ENCODE data around the gene ANGPT4. TPM values are rescaled to one million over a fixed set of nuclear protein-coding genes. Genes with fewer than 3 reads are reported as not detected.

Gene ANGPT4
- total RNA-seq, 1 experiment from 2014 or later, result 0.20 TPM

GRCh38 chr20:931401-931800, 15.3 kb upstream of the ANGPT4 start:
- ChIA-PET POLR2A (no interaction called here), CTCF (no interaction called here)
- no peak overlapping the region for H3K4me3 Mint-ChIP-seq
- H3K36me3 Mint-ChIP-seq, result peaks cover 29% of the 10 kb centered on the region
- ATAC-seq (no peak), DNase-seq (ENCODE audit: low spot score) (no peak)
- no peak overlapping the region for H3K27ac Mint-ChIP-seq
- peaks cover 62% of the 10 kb centered on the region for H3K9me3 Mint-ChIP-seq
- H3K4me1 Mint-ChIP-seq, result no peaks in the 10 kb centered on the region; the same call in 1 of the 2 replicates
- TF ChIP-seq GABPB1 (CRISPR knock-in tag; IDR thresholded peaks at IDR 0.05), result no peak
- TF ChIP-seq NR2C2 (CRISPR knock-in tag; IDR thresholded peaks at IDR 0.05), result no peak
- no peak for TF ChIP-seq FOXJ3 (CRISPR knock-in tag; IDR thresholded peaks at IDR 0.05; ENCODE audit: borderline replicate concordance)
- TF ChIP-seq TEAD4 (CRISPR knock-in tag; IDR thresholded peaks at IDR 0.05), result no peak
- no peak for TF ChIP-seq AFF4 (CRISPR knock-in tag; IDR thresholded peaks at IDR 0.05; ENCODE audit: borderline replicate concordance)
- no peak for TF ChIP-seq ZNF317 (CRISPR knock-in tag; IDR thresholded peaks at IDR 0.05; ENCODE audit: borderline replicate concordance, low read depth)
- no peak for TF ChIP-seq ETV6 (CRISPR knock-in tag; IDR thresholded peaks at IDR 0.05)
- TF ChIP-seq E2F1 (CRISPR knock-in tag; IDR thresholded peaks at IDR 0.05), result no peak
- no peak for TF ChIP-seq JUN (CRISPR knock-in tag; IDR thresholded peaks at IDR 0.05)
- TF ChIP-seq ZNF219 (CRISPR knock-in tag; IDR thresholded peaks at IDR 0.05; ENCODE audit: borderline replicate concordance), result no peak
- TF ChIP-seq IRF1 (CRISPR knock-in tag; IDR thresholded peaks at IDR 0.05), result no peak
- no peak for TF ChIP-seq MYBL2 (CRISPR knock-in tag; IDR thresholded peaks at IDR 0.05)
- TF ChIP-seq IRF2 (CRISPR knock-in tag; IDR thresholded peaks at IDR 0.05; ENCODE audit: borderline replicate concordance, low read depth), result no peak
- TF ChIP-seq NR1H2 (CRISPR knock-in tag; IDR thresholded peaks at IDR 0.05), result no peak
- H3K27me3 Mint-ChIP-seq (ENCODE audit: low read depth), result peaks cover 20% of the 10 kb centered on the region

GRCh38 chr20:926670-927069, 10.5 kb upstream of the ANGPT4 start:
- DNase-seq (ENCODE audit: low spot score) (no peak), ATAC-seq (no peak)
- ChIA-PET POLR2A (no interaction called here), CTCF (no interaction called here)
- Mint-ChIP-seq H3K27ac (no peak overlapping the region), H3K27me3 (ENCODE audit: low read depth) (peaks cover 18% of the 10 kb centered on the region), H3K36me3 (peaks cover 19% of the 10 kb centered on the region), H3K4me3 (no peak overlapping the region), H3K9me3 (peaks cover 60% of the 10 kb centered on the region), H3K4me1 (no peaks in the 10 kb centered on the region)
- TF ChIP-seq NR3C1 (CRISPR knock-in tag; conservative IDR thresholded peaks at IDR 0.05; ENCODE audit: low read depth) (no peak), IRF1 (CRISPR knock-in tag; IDR thresholded peaks at IDR 0.05) (no peak), SMAD4 (CRISPR knock-in tag; IDR thresholded peaks at IDR 0.05) (no peak), IRF2 (CRISPR knock-in tag; IDR thresholded peaks at IDR 0.05; ENCODE audit: borderline replicate concordance, low read depth) (no peak), NR1H2 (CRISPR knock-in tag; IDR thresholded peaks at IDR 0.05) (no peak)

GRCh38 chr20:925516-925915, 9.4 kb upstream of the ANGPT4 start:
- H3K4me1 Mint-ChIP-seq, result no peaks in the 10 kb centered on the region
- no peak for DNase-seq (ENCODE audit: low spot score)
- H3K4me3 Mint-ChIP-seq, result no peak overlapping the region
- CTCF ChIA-PET, result no interaction called here
- peaks cover 50% of the 10 kb centered on the region for H3K9me3 Mint-ChIP-seq
- no peak overlapping the region for H3K27ac Mint-ChIP-seq
- H3K27me3 Mint-ChIP-seq (ENCODE audit: low read depth), result peaks cover 13% of the 10 kb centered on the region
- POLR2A ChIA-PET, result no interaction called here
- ATAC-seq, result no peak
- H3K36me3 Mint-ChIP-seq, result peaks cover 9% of the 10 kb centered on the region
- no peak for TF ChIP-seq TP53 (CRISPR knock-in tag; IDR thresholded peaks at IDR 0.05)
- no peak for TF ChIP-seq FOXP1 (CRISPR knock-in tag; IDR thresholded peaks at IDR 0.05; ENCODE audit: borderline replicate concordance)
- TF ChIP-seq JAZF1 (CRISPR knock-in tag; IDR thresholded peaks at IDR 0.05), result no peak
- no peak for TF ChIP-seq ZNF281 (CRISPR knock-in tag; IDR thresholded peaks at IDR 0.05)
- no peak for TF ChIP-seq RELA (CRISPR knock-in tag; IDR thresholded peaks at IDR 0.05; ENCODE audit: borderline replicate concordance)
- TF ChIP-seq TEAD1 (CRISPR knock-in tag; IDR thresholded peaks at IDR 0.05), result no peak

Data from WTC11 (cell line).